Middle frontal gyrus (tissue), 1 donor: ENCODE data around the gene TP53BP2.

Experiments used
- DNase-seq: peaks from one replicate; pipeline ENCODE4 v3.0.0-alpha.2; 2015; ENCODE audit warnings: low spot score; ENCODE audit errors: extremely low spot score

TP53BP2 gene

DNA sequence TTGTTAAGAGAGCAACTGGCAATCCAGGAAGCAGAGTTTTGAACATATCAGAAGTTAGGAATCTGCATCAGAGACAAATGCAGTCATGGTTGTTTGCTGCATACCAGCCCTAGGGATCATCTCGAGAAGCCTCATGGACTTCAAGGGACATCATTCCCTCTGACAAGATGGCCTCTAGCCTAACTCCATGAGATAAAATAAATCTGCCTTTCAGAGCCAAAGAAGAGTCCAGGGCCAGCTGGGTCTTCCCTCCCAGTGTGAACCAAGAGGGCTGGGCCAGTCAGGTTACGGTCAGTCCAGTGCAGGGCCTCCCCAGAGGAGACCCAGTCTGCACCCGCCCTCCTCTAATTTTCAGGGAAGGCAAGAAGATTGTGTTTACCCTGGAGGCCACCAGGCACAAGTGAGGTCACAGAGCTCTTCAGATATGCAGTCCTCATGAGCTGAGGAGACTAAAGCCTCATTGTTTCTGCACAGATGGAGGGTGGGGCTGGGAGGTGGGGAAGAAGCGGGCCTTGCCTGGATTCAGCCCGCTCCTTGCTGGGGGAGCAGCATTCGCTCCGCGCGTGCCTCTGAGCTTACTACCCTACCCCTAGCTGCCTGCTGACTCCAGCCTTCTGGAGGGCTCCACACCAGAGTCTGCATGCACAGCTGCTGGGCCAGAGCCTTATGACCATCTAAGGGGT lies 80.6 kb downstream of the TP53BP2 start:
- DNase-seq = peak; percentile 60

DNA sequence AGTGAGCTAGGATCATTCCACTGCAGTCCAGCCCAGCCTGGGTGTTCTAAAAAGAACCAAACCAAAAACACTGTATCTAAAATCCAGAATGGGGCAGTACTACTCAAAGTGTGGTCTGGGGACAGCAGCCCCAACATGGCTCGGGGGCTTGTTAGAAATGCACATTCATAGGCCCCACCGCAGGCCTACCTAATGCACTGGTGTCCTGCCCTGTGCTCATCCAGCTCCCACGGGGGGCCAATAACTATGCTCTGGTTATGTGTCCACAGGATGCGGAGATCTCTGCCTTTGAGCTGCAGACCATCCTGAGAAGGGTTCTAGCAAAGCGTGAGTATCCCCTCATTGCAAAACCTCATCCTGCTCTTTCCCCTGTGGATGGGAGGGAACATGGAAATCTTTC lies 81.9 kb downstream of the TP53BP2 start:
- DNase-seq = no peak

- no peak for DNase-seq
Observed at GRCh38 chr1:223763251-223763650, 82.5 kb downstream of the TP53BP2 start.

- DNase-seq = no peak
Observed at GRCh38 chr1:223761411-223761810, 84.3 kb downstream of the TP53BP2 start.

- no peak for DNase-seq
Observed at GRCh38 chr1:223760833-223761232, 84.9 kb downstream of the TP53BP2 start.

DNA sequence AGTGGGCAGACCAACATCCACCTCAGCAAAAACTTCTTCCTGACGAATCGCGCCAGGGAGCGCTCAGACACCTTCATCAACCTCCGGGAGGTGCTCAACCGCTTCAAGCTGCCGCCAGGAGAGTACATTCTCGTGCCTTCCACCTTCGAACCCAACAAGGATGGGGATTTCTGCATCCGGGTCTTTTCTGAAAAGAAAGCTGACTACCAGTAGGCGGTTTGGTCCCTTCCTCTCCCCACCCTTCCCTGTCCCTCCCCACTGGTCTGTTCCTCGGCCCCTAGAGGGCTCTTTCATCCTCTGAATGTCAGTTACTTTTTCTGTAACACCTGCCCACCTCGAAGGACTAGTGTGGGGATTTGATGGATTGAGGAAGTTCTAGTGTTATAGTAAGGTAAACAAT lies 86.5 kb downstream of the TP53BP2 start:
- no peak for DNase-seq

GRCh38 chr1:223758734-223759133 lies 87.0 kb downstream of the TP53BP2 start:
- no peak for DNase-seq

GRCh38 chr1:223756806-223757700 lies 88.7 kb downstream of the TP53BP2 start:
- no peak for DNase-seq

- DNase-seq = peak; percentile 48
Observed at GRCh38 chr1:223755992-223756775, 89.6 kb downstream of the TP53BP2 start.

DNA sequence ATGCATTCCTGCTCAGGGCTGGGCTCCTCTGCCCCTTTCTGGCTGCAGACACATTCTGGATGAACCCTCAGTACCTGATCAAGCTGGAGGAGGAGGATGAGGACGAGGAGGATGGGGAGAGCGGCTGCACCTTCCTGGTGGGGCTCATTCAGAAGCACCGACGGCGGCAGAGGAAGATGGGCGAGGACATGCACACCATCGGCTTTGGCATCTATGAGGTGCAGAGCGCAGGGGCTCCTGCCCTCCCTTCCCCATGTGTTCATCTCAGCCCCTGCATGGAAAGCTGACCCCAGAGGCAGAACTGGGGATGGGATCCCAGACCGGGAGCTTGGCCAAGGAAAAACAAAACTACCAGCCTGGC lies 90.3 kb downstream of the TP53BP2 start:
- no peak for DNase-seq

- no peak for DNase-seq
Observed at GRCh38 chr1:223754681-223755431, 90.9 kb downstream of the TP53BP2 start.

DNA sequence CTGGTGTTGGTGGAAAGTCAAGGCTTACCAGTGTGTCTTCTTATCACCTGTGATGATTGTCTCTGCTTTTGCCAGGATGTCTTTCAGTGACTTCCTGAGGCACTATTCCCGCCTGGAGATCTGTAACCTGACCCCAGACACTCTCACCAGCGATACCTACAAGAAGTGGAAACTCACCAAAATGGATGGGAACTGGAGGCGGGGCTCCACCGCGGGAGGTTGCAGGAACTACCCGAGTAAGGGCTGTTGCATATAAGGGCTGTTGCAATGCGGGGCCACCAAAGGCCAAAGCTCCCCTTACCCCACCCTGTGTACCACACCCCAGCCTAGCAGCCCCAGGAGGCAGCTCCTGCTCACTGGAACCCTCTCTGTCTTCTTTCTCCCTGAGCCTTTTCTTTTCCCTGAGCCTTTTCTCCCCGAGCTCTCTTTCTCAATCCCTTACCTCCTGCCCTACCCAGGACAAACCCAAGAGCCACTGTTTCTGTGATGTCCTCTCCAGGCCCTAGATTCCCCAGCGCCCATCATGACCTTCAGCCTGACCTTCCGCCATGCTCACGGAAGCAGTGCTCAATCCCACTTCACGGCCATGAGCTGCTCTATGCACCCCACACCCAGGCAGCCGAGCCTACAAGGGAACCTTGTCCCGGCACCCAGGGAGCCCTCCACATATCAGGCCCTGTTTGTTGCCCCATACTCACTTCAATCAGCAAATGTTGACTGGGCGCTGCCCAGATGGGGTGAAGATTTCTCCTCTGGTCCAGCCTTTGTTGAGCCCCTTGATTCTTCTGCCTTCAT lies 92.8 kb downstream of the TP53BP2 start:
- DNase-seq = no peak

GRCh38 chr1:223751696-223752095 lies 94.1 kb downstream of the TP53BP2 start:
- no peak for DNase-seq

DNA sequence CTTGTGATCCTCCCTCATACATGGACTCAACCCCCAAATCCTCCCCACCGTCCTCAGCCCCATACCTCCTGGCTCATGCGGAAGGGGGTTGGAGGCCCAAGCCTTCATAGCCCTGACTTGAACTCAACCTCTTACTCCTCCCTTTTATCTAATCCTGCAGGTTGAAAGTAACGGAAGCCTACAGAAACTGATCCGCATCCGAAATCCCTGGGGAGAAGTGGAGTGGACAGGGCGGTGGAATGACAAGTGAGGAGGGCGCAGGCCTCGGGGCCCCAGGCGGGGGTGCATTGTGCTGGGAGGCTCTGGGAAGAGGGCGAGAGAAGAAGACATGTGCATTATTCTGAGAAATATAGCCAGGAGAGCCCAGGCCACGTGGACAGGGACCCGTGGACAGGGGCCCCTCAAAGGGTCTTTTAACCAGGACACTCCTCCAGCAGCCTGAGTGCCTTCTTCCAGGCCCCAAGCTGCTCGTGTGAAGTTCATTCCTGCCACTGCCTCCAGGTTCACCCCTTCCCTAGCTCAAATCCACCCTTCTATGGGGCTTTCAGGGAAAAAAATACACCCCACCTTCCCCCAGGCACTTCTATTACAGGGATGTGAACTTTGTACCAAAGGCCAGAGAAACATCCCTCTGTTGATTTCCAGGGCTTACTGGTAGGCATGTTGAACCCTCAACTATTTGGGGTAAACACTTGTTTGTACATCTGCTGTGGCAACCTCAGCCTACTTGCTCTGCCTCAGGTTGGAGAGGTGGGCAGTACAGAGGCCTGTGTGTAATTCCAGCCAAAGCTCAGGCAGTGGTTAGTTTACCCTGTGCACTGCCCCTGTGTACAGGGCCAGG lies 94.8 kb downstream of the TP53BP2 start:
- no peak for DNase-seq

DNA sequence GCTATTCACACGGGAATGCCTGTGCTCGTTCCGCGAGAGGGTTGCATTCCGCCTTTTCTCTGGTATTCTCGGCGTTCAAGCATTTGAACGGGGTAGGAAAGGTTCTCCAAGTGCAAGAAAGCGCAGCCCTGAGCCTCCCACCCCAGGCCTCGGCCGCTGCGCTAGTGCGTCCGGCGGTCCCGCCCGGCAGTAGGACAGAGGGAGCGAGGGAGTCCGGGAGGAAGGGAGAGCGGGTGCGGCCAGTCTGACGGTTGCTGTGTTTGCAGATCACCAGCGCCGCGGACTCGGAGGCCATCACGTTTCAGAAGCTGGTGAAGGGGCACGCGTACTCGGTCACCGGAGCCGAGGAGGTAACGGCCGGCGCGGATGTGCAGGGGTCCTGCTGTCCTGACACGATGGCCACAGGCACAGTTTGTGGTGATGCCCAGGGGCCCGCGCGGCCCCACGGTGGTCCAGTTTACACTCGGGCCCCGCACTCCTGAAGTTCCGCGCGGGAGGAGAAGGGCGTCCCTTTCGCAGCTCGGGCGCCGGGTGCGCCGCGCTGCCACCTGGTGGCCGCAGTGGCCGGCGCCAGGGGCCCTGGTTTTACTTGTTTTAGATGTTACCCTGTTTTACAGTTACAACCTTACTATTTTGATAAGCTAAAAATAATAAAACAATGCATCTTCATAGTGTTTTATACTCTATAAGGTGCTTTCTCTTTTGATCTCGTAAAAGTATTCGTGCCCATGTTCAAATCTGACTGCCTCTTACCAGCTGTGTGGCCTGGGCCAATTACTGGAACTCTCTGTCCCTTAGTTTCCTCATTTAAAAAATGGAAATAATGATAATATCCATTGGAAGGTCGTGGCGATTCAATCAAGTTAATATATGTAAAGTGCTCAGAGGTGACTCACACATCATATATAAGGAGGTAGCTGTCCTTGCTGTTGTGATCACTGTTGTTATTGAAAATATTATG lies 96.7 kb downstream of the TP53BP2 start:
- peak; percentile 55 for DNase-seq

DNA sequence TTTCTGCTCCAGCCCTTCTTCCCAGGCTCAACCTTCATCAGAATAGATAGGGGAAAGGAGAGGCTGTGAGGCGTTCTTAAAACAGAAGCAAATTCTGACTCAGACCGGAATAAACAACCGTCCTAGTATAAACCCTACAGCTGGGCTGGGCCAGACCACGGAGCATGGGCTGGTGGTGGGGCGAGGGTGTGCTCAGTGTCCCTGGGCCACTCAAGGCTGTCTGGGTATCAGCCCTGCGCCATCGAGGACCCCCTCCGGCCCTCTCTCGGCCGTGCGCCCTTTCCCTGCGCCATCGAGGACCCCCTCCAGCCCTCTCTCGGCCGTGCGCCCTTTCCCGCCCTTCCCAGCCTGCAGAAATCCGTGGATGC lies 97.4 kb downstream of the TP53BP2 start:
- no peak for DNase-seq

DNA sequence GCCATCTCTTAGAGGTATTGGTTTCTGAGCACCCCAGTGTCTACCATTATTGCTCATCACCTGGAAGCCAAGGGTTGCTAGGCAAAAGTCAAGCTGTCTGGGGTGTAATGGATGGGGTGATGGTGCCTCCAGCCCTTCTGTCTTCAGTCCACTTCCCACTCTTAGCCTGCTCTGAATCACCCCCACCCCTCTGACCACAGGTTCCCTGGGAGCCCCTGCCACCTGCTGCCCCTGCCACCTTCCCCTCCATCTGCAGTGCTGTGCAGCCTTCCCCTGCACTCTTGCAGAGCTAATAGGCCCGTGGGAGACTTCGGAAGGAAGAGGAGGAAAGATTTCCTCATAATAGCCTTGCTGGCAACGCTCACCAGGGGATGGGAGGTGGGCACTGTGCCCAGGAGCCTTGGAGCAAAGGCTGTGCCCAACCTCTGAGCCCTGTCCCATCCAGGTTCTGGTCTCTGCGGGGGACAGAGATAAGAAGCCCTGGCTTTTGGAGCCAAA lies 97.9 kb downstream of the TP53BP2 start:
- no peak for DNase-seq

- no peak for DNase-seq
Observed at GRCh38 chr1:223745731-223746130, 100.0 kb downstream of the TP53BP2 start.
